ENCODE data around the gene CNTNAP2. TPM values are rescaled to one million over a fixed set of nuclear protein-coding genes. Genes with fewer than 3 reads are reported as not detected.

Gene CNTNAP2
- total and polyA plus RNA-seq, 2 of the 8 experiments (the other 6 are each of a cell fraction or from before 2014, with no cell fraction given): 27.9 to 71.0 TPM

DNA sequence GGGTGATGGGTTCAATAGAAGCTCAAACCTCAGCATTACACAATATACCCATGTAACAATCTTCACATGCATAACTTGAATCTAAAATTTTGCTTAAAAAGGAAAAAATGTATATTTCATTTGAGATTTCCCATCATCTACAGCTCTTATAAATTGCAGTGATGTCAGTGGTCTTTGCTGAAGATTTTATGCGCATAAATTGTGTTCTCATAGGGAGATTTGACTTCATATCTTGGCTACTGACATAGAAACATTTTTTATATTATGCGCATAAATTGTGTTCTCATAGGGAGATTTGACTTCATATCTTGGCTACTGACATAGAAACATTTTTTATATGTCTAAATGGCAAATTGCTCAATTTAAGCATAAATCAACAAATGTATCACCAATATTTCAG lies 1348.6 kb downstream of the CNTNAP2 start (continued):
- TF ChIP-seq, protein P1, sequence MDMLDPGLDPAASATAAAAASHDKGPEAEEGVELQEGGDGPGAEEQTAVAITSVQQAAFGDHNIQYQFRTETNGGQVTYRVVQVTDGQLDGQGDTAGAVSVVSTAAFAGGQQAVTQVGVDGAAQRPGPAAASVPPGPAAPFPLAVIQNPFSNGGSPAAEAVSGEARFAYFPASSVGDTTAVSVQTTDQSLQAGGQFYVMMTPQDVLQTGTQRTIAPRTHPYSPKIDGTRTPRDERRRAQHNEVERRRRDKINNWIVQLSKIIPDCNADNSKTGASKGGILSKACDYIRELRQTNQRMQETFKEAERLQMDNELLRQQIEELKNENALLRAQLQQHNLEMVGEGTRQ (IDR thresholded peaks at IDR 0.05; ENCODE audit: low read length): no peak
- TF ChIP-seq JUN (IDR thresholded peaks at IDR 0.05; ENCODE audit: low read depth, low read length): no peak
- no peak for TF ChIP-seq GABPA (IDR thresholded peaks at IDR 0.05; ENCODE audit: borderline replicate concordance, insufficient read depth, low read length)
- no peak for TF ChIP-seq JUND (IDR thresholded peaks at IDR 0.05; ENCODE audit: low read length)
